Measurements from ENCODE around the gene PGM1. TPM values are rescaled to one million over a fixed set of nuclear protein-coding genes. Genes with fewer than 3 reads are reported as not detected.
"Not testable (repeated sequence)": the region's sequence is repeated elsewhere in the genome, so short reads cannot be mapped to it uniquely, and the experiment has no call there.

PGM1 gene
- total RNA-seq, 1 experiment from 2014 or later = 67.1 TPM

DNA sequence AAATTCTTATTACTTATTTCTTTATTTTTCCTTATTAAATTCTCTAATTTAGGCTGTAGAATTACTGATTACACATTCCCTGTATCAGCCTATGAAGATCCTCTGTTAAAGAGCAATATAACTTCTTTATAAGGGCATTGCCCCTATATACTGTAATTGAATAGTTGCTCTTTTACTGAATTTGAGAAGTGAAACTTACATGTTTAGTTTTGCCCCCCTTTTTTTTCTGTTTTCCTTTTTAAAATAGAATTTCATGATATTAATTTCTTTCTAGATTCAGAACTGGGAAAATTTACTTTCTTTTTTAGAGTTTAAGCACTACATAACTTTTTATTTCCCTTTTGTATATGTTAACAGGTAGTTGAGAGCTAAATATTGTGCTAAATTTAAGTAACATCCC is 29.5 kb upstream of the PGM1 start:
- Histone ChIP-seq H3K27me3 (ENCODE audit: low read length) (no peaks in the 10 kb centered on the region), H3K4me2 (ENCODE audit: low read depth, low read length, poor library complexity, severe bottlenecking) (no peak overlapping the region), H3K4me3 (ENCODE audit: low read length) (no peak overlapping the region), H3K79me2 (ENCODE audit: low read length) (peaks cover 2% of the 10 kb centered on the region; the same call in 1 of the 2 replicates), H2AFZ (ENCODE audit: low read length) (no peak overlapping the region), H4K20me1 (ENCODE audit: insufficient read depth, low read depth, low read length) (no peaks in the 10 kb centered on the region), H3K27ac (ENCODE audit: low read length) (no peak overlapping the region), H3K9me3 (ENCODE audit: low read length) (no peaks in the 10 kb centered on the region), H3K9me2 (replicated peaks; ENCODE audit: insufficient read depth, low read length) (no peaks in the 10 kb centered on the region), H3K36me3 (ENCODE audit: insufficient read depth, low read length) (0 out of 2 replicates have a peak, but pooled peaks cover 3% of the 10 kb centered on the region), H3K4me1 (ENCODE audit: low read length) (no peaks in the 10 kb centered on the region), H3K9ac (ENCODE audit: low read length) (no peak overlapping the region)
- no peak for DNase-seq

DNA sequence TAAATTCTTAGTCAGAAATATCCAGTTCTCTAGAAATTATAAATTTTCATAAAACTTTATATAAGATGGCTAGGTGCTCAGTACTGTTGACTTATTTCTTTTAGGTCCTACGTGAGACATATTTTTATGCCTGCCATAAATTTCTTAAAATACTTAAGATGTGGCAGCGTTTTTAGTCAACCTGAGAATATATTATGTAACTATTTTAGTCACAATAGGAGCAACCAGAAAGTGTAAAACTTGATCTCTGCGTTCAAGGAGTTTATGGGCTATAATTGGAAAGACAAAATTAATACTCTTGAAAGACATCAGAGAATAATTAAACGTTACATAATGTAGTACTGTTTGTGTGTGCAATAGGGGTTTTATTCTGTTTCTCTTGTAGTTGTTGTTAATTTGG is 24.1 kb upstream of the PGM1 start:
- Histone ChIP-seq H4K20me1 (ENCODE audit: insufficient read depth, low read depth, low read length) (no peaks in the 10 kb centered on the region), H3K4me2 (ENCODE audit: low read depth, low read length, poor library complexity, severe bottlenecking) (no peak overlapping the region), H2AFZ (ENCODE audit: low read length) (no peak overlapping the region), H3K27me3 (ENCODE audit: low read length) (no peaks in the 10 kb centered on the region), H3K79me2 (ENCODE audit: low read length) (no peaks in the 10 kb centered on the region), H3K9me2 (replicated peaks; ENCODE audit: insufficient read depth, low read length) (no peaks in the 10 kb centered on the region), H3K4me1 (ENCODE audit: low read length) (no peaks in the 10 kb centered on the region), H3K27ac (ENCODE audit: low read length) (no peak overlapping the region), H3K4me3 (ENCODE audit: low read length) (no peak overlapping the region), H3K36me3 (ENCODE audit: insufficient read depth, low read length) (no peaks in the 10 kb centered on the region), H3K9me3 (ENCODE audit: low read length) (no peaks in the 10 kb centered on the region), H3K9ac (ENCODE audit: low read length) (no peak overlapping the region)
- DNase-seq = no peak

DNA sequence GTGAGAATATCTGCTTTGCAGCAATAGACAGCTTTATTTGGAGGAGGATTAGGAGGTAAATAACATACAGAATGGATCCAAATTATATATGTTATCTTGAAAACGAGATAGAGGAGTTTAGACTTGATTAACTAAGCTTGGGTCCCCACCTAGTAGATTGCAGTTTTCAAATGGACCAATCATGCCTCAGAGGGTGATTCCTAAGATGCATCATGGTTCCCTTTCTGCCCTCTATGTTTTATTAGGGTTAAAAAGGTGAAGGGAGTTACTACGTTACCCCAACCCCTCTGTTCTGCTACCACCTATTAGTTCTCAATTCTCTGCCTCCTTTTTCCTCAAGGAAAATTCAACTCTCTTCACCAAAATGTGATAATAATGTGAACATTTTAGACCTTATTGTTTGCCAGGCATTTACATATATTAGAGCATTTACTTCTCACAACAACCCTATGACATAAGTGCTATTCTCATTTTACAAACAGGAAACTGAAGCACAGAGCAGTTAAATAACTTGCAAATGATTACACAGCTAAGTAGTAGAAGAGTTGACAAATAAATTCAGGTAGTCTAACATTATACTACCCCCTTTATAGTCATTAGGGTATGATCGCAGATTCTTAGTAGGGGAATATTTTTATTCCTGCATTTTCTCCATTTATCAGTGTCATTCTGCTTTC is 23.4 kb upstream of the PGM1 start:
- Histone ChIP-seq H3K4me3 (ENCODE audit: low read length) (no peak overlapping the region), H3K9ac (ENCODE audit: low read length) (no peak overlapping the region), H3K27ac (ENCODE audit: low read length) (no peak overlapping the region), H3K4me2 (ENCODE audit: low read depth, low read length, poor library complexity, severe bottlenecking) (no peak overlapping the region), H3K27me3 (ENCODE audit: low read length) (no peaks in the 10 kb centered on the region), H3K36me3 (ENCODE audit: insufficient read depth, low read length) (no peaks in the 10 kb centered on the region), H3K4me1 (ENCODE audit: low read length) (no peaks in the 10 kb centered on the region), H3K79me2 (ENCODE audit: low read length) (no peaks in the 10 kb centered on the region), H3K9me2 (replicated peaks; ENCODE audit: insufficient read depth, low read length) (no peaks in the 10 kb centered on the region), H3K9me3 (ENCODE audit: low read length) (no peaks in the 10 kb centered on the region), H4K20me1 (ENCODE audit: insufficient read depth, low read depth, low read length) (no peaks in the 10 kb centered on the region), H2AFZ (ENCODE audit: low read length) (no peak overlapping the region)
- DNase-seq = no peak

DNA sequence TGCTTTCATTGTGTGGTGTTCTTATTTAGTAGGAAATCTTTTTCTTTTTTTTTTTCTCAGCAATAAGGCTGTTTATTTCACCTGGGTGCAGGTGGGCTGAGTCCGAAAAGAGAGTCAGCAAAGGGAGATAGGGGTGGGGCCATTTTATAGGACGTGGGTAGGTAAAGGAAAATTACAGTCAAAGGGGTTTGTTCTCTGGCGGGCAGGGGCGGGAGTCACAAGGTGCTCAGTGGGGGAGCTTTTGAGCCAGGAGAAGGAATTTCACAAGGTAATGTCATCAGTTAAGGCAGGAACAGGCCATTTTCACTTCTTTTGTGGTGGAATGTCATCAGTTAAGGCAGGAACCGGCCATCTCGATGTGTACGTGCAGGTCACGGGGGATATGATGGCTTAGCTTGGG is 20.5 kb upstream of the PGM1 start:
- H3K9me3 ChIP-seq (ENCODE audit: low read length); H3K4me1 ChIP-seq (ENCODE audit: low read length); H3K9ac ChIP-seq (ENCODE audit: low read length); H3K9me2 ChIP-seq (replicated peaks; ENCODE audit: insufficient read depth, low read length); H3K4me3 ChIP-seq (ENCODE audit: low read length); H4K20me1 ChIP-seq (ENCODE audit: insufficient read depth, low read depth, low read length); H3K27ac ChIP-seq (ENCODE audit: low read length); DNase-seq; H3K36me3 ChIP-seq (ENCODE audit: insufficient read depth, low read length); H2AFZ ChIP-seq (ENCODE audit: low read length); H3K79me2 ChIP-seq (ENCODE audit: low read length); H3K27me3 ChIP-seq (ENCODE audit: low read length); H3K4me2 ChIP-seq (ENCODE audit: low read depth, low read length, poor library complexity, severe bottlenecking): not testable (repeated sequence)

DNA sequence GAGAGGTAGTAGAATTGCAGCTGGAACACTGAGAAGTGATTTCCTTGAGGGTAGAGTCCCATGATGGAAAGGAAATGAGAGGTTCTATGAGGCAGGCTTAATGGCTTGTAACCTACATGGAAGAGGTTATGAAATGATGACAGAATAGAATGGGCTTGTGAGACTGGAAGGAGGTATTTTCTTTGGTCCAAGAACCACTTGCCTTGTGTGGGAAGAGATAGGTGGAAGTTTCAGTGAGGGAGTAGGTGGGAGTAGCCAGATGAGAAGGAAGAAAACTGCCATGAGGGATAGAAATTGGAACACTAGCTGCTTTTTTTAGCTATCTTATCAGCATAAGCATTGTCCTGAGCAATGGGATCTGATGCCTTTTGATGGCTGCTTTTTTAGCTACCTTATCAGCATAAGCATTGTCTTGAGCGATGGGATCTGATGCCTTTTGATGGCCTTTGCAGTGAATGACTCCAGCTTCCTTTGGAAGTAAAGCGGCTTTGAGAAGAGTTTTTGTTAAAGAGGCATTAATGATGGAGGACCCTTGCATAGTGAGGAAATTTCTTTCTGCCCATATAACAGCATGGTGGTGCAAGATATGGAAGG is 18.9 kb upstream of the PGM1 start:
- H3K9me2 ChIP-seq (replicated peaks; ENCODE audit: insufficient read depth, low read length); H3K4me2 ChIP-seq (ENCODE audit: low read depth, low read length, poor library complexity, severe bottlenecking); H3K36me3 ChIP-seq (ENCODE audit: insufficient read depth, low read length); H4K20me1 ChIP-seq (ENCODE audit: insufficient read depth, low read depth, low read length); H3K79me2 ChIP-seq (ENCODE audit: low read length); H3K27me3 ChIP-seq (ENCODE audit: low read length); H2AFZ ChIP-seq (ENCODE audit: low read length); H3K4me3 ChIP-seq (ENCODE audit: low read length); H3K9me3 ChIP-seq (ENCODE audit: low read length); H3K4me1 ChIP-seq (ENCODE audit: low read length); DNase-seq; H3K27ac ChIP-seq (ENCODE audit: low read length); H3K9ac ChIP-seq (ENCODE audit: low read length): not testable (repeated sequence)

DNA sequence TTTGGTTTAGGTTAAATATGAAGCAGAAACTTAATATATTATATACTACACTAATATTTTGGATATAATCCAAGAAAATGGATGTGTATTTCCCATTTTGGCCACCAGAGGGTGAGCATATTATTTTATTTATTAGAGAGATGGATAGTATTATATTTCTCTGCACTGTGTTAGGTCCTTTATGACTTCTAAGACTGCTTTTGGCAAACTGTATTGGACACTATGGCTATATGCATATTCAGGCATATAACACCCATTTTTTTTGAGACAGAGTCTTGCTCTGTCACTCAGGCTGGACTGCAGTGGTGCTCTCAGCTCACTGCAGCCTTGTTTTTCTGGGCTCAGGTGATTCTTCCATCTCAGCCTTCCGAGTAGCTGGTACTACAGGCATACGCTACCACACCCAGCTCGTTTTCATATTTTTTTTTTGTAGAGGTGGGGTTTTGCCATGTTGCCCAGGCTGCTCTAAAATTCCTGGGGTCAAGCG is 17.8 kb upstream of the PGM1 start:
- DNase-seq = peak; percentile 77
- no peak overlapping the region for H3K4me2 ChIP-seq (ENCODE audit: low read depth, low read length, poor library complexity, severe bottlenecking)
- peaks cover 2% of the 10 kb centered on the region; the same call in 1 of the 2 replicates for H3K36me3 ChIP-seq (ENCODE audit: insufficient read depth, low read length)
- H3K27me3 ChIP-seq (ENCODE audit: low read length) = no peaks in the 10 kb centered on the region
- no peak overlapping the region for H3K9ac ChIP-seq (ENCODE audit: low read length)
- H3K79me2 ChIP-seq (ENCODE audit: low read length) = no peaks in the 10 kb centered on the region
- no peak overlapping the region for H3K4me3 ChIP-seq (ENCODE audit: low read length)
- H3K4me1 ChIP-seq (ENCODE audit: low read length) = no peaks in the 10 kb centered on the region
- H3K27ac ChIP-seq (ENCODE audit: low read length) = no peak overlapping the region
- H3K9me3 ChIP-seq (ENCODE audit: low read length) = no peaks in the 10 kb centered on the region
- H4K20me1 ChIP-seq (ENCODE audit: insufficient read depth, low read depth, low read length) = no peaks in the 10 kb centered on the region
- H3K9me2 ChIP-seq (replicated peaks; ENCODE audit: insufficient read depth, low read length) = no peaks in the 10 kb centered on the region
- no peak overlapping the region for H2AFZ ChIP-seq (ENCODE audit: low read length)

DNA sequence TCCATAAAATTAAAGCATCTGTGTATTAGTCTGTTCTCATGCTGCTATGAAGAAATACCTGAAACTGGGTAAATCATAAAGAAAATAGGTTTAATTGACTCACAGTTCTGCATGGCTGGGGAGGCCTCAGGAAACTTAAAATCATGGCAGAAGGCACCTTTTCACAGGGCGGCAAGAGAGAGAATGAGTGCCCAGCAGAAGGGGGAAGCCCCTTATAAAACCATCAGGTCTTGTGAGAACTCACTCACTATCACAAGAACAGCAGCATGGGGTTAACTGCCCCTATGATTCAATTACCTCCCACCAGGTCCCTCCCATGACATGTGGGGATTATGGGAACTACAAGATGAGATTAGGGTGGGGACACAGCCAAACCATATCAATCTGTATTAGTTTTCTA is 6.9 kb upstream of the PGM1 start:
- not testable (repeated sequence) for H3K36me3 ChIP-seq (ENCODE audit: insufficient read depth, low read length); H2AFZ ChIP-seq (ENCODE audit: low read length); H3K9me2 ChIP-seq (replicated peaks; ENCODE audit: insufficient read depth, low read length); H3K4me3 ChIP-seq (ENCODE audit: low read length); H3K9me3 ChIP-seq (ENCODE audit: low read length); H3K27me3 ChIP-seq (ENCODE audit: low read length); H3K9ac ChIP-seq (ENCODE audit: low read length); DNase-seq; H3K27ac ChIP-seq (ENCODE audit: low read length); H4K20me1 ChIP-seq (ENCODE audit: insufficient read depth, low read depth, low read length); H3K4me1 ChIP-seq (ENCODE audit: low read length); H3K4me2 ChIP-seq (ENCODE audit: low read depth, low read length, poor library complexity, severe bottlenecking)
- peaks cover 12% of the 10 kb centered on the region; the same call in 1 of the 2 replicates for H3K79me2 ChIP-seq (ENCODE audit: low read length)

DNA sequence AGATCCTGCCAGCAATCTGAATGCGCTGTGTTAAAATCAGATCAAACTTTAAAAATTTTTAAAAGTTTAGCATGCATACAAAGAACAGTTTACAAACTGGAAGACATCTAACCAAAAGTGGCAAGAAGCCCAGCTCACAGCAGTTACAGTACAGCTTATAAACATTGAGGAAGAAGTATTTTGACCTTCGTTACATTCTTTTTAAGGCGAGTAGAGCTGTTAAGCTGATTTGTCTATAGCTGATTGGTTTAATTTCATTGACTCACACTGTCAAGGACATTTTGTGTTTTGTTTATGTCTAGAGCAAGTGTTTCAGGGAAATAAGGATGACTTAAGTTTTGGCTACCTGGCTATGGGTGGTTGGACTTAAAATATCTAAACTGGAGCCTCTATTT is 3.0 kb upstream of the PGM1 start:
- no peaks in the 10 kb centered on the region for H3K9me3 ChIP-seq (ENCODE audit: low read length)
- H3K36me3 ChIP-seq (ENCODE audit: insufficient read depth, low read length) = peaks cover under 1% of the 10 kb centered on the region; the same call in 1 of the 2 replicates

More for the DNA sequence above, 3.0 kb upstream of the PGM1 start:
- Histone ChIP-seq H3K9ac (ENCODE audit: low read length) (no peak overlapping the region), H3K9me2 (replicated peaks; ENCODE audit: insufficient read depth, low read length) (no peaks in the 10 kb centered on the region), H4K20me1 (ENCODE audit: insufficient read depth, low read depth, low read length) (no peaks in the 10 kb centered on the region), H3K4me3 (ENCODE audit: low read length) (no peak overlapping the region), H3K4me1 (ENCODE audit: low read length) (peaks cover 11% of the 10 kb centered on the region), H3K27ac (ENCODE audit: low read length) (no peak overlapping the region), H3K4me2 (ENCODE audit: low read depth, low read length, poor library complexity, severe bottlenecking) (no peak overlapping the region), H2AFZ (ENCODE audit: low read length) (no peak overlapping the region), H3K79me2 (ENCODE audit: low read length) (peaks cover 27% of the 10 kb centered on the region), H3K27me3 (ENCODE audit: low read length) (no peaks in the 10 kb centered on the region)
- no peak for DNase-seq
